Measurements from ENCODE around the gene CYB561D1.

DNA sequence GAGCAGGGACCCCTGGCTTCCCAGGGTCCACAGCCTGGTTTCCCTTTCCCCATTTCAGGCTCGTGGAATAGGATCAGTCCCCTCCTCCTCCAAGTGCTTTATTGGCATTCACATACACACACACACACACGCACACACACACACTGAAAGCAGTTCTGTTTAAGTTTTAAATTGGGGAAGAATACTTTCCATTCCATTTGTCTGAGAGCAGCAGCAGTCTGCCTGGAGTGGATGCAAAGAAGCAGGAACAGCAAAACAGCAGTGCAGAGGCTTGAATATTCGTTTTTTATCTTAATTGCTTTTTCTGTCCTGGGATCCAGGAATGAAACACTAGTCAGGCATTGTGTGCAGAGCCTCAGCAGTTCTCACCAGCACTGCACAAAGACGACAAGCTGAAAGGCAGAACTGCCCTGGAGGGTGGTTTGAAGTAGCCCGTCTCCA is 7.1 kb downstream of the CYB561D1 start:
- TF ChIP-seq, protein P1, sequence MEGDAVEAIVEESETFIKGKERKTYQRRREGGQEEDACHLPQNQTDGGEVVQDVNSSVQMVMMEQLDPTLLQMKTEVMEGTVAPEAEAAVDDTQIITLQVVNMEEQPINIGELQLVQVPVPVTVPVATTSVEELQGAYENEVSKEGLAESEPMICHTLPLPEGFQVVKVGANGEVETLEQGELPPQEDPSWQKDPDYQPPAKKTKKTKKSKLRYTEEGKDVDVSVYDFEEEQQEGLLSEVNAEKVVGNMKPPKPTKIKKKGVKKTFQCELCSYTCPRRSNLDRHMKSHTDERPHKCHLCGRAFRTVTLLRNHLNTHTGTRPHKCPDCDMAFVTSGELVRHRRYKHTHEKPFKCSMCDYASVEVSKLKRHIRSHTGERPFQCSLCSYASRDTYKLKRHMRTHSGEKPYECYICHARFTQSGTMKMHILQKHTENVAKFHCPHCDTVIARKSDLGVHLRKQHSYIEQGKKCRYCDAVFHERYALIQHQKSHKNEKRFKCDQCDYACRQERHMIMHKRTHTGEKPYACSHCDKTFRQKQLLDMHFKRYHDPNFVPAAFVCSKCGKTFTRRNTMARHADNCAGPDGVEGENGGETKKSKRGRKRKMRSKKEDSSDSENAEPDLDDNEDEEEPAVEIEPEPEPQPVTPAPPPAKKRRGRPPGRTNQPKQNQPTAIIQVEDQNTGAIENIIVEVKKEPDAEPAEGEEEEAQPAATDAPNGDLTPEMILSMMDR (IDR thresholded peaks at IDR 0.05): no peak
- TF ChIP-seq POLR2A (IDR thresholded peaks at IDR 0.05) (no peak), EP300 (IDR thresholded peaks at IDR 0.05) (no peak)
